ENCODE results near the gene TMEM40.
"Not testable (repeated sequence)": the region's sequence is repeated elsewhere in the genome, so short reads cannot be mapped to it uniquely, and the experiment has no call there.

TMEM40 gene, protein sequence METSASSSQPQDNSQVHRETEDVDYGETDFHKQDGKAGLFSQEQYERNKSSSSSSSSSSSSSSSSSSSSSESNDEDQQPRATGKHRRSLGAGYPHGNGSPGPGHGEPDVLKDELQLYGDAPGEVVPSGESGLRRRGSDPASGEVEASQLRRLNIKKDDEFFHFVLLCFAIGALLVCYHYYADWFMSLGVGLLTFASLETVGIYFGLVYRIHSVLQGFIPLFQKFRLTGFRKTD

DNA sequence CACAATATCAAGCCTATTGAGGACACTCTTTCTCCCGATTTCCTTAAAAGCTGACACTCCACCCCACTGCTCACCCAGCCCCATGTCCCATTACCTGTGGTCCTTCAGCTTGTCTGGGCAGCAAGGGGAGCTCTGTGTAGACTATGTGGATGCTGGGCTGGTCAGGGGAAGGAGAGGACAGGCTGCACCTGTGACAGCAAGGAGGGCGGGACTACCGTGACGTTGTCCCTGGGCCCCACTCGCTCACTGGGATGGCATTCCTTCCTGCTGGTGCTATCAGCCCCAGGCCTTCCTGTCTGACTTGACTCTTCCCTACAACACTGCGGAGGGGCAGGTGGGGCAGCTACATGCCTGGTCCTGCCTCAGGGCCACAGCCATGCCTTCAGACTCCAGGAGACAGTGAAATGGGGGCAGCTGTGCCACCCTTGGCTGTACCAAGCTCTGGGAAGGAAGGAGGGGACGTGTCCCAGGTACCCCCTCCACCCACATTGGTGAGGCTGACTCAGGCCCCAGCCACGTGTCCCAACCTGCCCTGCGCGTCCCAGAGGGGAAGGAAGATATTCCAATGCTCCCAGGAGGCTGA, at the start of gene TMEM40:
Gene TMEM40, minus strand, starts transcription at position 163 of the 583 bp plus-strand sequence. CDS start 9,427 bp downstream, outside the sequence.
- DNase-seq (ENCODE audit: low spot score), result no peak

DNA sequence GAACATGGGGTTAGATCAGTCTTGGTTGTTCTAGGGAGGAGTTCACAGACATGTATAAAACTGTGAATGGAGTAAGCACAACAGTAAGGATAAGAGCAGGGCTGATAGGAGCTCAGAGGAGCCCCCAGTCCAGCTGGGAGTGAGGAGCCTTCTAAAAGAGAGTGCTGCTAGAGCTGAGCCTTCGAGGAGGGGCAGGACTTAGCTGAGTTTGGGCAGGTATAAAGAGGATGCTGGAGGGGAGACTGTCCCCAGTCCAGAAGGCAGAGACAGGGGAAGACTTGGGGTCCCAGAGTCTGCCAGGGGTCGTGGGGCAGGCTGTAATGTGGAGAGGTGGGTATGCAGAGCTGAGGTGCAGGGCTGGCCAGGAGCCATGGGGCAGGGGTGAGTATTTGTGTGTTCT, 49.5 kb upstream of the TMEM40 start:
- DNase-seq (ENCODE audit: low spot score), result no peak

DNA sequence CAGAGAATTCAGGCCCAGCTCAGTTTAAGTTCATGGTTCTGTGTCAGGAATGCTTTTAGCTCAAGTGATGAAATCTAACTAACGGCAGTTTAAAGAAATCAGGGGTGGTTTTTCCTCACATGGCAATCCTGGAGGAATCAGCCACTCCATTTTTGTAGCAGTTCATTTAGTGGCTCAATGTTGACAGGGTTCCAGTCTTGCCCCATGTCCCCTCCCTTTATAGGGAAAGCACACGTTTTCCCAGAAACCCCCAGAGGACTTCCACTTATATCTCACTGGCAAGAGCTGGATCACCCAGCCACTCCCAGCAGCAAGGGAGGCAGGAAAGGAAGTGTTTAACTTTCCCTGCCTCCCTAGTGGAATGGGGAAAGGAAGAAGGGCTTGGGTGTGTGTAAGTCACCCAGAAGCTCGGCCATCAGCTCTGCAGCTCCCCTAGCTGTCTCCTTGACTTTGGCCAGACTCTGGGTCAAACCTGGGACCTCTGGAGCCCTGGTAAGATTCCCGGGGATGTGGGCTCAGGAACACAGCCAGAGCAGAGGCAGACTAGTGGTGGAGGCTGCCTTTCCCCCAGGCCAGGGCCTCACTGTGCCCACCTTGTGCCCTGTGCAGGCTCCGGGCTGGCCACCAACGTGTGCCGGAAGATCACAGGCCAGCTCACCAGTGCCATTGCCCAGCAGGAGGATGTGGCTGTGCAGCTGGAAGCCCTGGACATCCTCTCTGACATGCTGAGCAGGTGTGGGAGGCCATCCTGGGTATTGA, 48.7 kb upstream of the TMEM40 start:
- DNase-seq (ENCODE audit: low spot score), result no peak

DNA sequence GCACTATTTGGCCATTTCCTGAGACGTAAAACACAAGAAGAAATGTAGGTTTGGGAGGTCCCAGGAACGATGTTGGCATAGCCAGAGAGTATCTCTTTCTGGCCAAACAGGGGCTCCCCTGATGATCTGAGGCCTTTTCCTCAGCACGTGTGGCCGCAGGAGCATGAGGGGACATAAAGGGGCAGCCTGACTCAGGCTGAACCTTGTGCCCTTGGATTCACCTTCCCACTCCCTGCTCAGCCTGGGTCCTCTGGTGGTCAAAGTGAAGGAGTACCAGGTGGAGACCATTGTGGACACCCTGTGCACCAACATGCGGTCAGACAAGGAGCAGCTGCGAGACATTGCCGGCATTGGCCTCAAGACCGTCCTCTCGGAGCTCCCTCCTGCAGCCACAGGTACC, 48.0 kb upstream of the TMEM40 start:
- no peak for DNase-seq (ENCODE audit: low spot score)

DNA sequence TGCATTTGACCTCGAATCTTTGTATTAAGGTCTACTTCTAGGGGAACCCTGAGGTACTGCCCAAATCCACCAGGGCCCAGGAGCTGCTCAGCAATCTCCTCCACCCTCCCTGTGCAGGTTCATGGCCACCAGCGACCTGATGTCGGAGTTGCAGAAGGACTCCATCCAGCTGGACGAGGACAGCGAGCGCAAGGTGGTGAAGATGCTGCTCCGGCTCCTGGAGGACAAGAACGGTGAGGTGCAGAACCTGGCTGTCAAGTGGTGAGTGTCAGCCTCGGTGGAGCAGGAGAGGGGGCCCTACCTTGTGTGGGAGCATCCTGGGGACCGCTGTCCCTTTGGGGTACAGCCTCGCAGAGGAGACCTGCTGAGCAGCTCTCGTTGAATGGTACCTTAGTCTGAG, 44.3 kb upstream of the TMEM40 start:
- no peak for DNase-seq (ENCODE audit: low spot score)

DNA sequence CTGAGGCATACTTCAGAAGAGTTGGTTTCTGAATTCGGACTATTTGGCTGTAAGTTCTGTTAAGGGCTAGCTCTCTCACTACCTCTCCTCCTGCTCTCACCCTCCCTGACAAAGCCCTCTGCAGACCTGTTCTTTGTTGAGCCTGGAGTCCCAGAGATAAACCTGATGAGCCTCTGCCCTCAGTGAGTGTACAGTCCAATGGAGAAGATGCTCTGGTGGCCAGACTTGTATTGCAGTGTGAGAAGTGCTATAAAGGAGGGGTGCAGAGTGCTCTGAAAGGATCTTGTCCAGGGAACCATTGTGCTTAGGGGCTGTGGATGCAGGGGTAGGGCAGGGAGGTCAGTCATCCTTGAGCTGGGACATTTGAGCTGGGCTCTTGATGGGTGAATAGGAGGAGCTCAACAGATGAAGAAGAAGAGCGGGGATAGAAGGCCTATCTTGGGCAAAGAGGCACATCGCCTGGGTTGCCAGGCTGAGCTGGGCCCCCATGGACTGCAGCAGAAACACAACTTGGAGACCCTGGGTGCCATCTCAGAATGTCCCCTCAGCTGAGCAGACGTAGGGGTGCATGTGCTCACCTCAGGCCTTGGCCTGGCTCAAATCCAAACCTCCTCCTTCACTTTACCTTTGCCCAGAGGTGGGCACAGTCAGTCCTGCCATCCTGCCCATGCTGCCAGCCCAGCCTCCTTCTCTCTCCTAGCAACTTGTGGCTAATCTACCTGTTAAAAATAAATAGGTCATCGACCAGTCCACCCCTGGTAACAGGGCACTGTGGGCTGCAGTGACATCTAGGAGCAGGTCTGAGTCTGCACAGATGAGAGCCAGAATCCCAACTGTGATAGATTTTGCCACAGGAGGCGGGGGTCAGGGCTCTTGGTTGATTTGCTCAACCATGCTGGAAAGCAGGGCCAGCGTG, 40.7 kb upstream of the TMEM40 start:
- no peak for DNase-seq (ENCODE audit: low spot score)

DNA sequence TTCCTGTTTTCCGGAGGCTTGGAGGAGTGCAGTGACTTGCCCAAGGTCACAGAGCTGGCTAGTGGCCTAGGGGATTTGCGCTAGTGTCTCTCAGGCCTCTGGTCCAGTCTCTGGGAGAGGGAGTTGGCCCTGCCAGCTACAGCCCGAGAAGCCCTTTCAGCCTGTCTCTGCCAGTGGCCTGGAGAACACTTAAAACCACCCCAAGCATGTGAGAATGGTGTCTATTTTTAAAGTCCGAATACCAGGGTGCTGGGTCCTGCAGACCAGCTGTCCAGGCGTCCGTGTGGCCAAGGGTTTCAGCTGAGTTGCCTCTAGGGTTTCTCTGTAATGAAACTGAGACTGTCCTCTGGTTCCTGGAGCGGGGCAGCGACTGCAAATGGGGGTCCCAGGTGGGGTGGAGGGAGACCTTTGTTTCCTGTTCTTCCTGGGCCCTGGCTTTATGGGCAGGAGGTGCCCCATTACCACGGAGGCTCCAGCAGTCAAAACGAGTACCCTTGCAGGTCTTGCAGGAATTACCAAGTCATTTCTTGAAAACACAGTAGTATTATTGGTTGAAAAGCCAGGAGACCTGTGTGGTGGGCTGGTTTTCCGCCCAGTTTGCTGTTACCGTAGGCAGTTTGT, 39.6 kb upstream of the TMEM40 start:
- no peak for DNase-seq (ENCODE audit: low spot score)

DNA sequence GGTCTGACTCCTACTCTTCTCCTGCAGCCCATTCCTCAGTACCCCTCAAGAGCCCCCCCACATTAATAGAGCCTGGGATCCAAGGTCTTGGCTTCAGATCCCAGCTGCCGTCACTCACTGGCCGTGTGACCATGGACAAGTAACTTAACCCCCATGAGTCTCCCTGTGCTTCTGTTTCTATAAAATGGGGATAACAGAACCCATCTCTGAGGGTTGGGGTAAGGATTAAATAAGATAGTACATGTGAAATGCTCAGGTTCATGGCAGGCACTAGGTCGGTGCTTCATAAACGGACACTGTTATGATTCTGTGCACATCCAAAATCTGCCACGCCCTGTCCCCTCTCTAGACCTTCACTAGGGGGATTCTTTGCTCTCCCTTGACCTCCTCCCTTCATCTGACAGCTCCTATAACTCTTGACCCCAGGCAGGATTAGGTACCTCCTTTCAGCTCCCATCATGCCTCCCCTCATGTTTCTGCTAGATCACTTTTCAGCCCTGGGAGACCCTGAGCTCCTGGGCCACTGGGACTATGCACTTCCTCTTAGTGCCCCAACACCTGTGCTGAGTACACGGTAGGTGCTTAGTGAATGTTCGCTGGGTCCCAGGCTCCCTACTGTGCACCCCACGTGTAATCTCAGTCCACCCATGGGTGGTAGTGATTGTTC, 39.0 kb upstream of the TMEM40 start:
- no peak for DNase-seq (ENCODE audit: low spot score)

DNA sequence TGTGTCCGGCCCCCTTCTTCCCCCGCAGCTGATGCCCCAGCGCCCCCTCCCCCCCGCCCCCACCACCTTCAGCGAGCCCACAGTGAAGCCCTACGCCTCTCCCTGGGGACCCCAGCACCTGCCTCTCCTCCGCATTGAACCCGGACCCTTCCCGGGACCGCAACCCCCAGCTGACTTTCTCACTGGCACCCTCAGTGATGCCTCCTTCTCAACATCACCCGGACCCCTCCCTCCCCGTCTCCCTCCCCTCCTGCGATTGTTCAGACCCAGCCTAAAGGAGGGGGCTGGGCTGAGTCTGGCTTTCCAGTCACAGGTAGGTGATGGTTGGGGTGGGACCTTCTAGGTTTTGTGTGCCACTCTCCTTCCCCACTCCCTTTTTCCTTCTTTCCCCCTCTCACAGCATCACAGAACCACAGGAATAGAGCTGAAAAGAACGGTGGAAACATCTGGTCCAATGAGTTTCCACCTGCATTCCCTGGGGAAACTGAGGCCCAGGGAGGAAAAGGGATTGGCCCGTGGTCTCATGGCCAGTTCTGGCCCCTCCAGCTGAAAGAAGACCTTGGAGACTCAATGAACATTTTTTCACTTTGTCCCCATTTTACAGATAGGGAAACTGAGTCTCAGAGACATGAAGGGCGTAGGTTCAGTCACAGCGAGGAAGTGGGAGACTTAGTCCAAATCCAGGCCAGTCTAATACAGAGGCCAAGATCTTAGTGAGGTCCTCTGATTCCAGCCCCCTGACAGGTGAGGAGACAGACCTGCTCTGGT, 38.2 kb upstream of the TMEM40 start:
- DNase-seq (ENCODE audit: low spot score), result no peak

DNA sequence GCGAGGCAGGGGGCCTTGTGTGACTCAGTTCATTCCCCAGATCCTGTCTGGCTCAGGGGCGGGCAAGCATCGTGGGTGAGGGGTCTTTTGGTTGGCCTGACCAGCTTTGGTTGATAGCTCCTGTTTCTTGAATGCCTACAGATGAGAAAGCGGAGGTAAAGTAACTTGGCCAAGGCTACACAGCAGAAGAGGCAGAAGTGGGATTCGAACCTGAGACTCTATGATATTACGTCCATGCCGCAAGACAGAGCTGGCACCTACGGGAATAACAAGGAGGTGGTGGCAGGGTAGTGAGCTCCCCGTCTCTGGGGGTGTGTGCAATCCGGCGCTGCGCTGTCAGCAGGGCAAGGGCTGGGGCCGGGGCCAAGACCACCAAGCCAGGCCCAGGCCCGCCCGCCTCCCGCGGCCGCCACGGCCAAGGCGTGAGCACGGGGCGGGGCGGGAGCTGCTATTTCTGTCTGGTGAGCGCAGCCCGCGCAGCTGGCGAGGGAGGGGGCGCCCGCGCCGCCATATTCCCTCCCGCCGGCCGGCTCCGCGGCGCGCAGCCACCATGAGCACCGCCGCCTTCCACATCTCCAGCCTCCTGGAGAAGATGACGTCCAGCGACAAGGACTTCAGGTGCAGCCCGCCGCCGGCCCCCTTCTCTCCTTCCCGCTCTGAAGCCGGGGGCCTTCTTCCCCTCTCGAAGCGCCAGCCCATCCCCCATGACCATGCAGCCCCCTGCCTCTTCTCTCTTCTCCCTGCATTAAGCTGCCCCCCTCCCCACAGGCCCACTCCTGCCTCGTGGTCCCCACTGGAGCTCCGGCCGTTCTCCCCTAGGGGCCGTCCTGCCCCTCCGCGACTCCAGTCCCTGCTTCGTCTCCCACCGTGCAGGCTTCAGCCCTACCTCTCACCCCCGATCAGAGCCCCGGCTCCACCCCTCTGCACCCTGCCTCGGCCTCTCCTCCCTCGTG, 37.4 kb upstream of the TMEM40 start, which contains the start of gene CAND2:
Gene CAND2, plus strand, starts transcription at position 510 of the 953 bp plus-strand sequence. Its CDS starts 41 bp downstream, at position 551.
- no peak for DNase-seq (ENCODE audit: low spot score)

DNA sequence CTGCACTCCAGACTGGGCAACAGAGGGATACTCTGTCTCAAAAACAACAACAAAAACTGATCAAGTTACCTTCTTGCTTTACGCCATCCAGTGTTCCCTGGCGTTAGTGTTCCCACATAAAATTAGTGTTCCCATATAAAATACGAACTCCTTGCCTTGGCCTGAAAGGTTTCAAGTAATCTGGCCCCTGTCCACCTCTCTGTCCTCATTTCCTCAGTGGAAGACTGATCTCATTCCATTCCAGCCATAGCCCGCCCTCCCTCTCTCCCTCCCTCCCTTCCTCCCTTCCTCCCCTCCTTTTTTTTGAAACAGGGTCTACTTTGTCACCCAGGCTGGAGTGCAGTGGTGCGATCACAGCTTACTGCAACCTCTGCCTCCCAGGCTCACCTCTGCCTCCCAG, 34.6 kb upstream of the TMEM40 start:
- DNase-seq (ENCODE audit: low spot score), result no peak

DNA sequence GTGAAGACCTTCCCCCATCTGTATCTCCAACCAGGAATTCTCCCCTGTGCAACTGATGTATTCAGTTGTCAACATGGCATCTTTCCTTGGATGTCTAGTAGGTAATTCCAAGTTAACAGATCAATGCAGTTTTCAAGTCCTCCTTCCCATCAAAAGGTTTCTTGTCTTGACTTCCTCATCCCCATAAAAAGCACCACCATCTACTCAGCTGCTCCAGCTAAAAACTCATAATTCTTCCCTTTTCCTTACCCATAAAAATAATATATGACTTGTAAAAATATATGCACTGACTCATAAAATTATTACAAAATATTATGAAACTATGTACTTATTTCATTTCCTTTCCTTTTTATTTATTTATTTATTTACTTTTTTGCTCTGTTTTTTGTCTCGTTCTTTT, 32.4 kb upstream of the TMEM40 start:
- no peak for DNase-seq (ENCODE audit: low spot score)

DNA sequence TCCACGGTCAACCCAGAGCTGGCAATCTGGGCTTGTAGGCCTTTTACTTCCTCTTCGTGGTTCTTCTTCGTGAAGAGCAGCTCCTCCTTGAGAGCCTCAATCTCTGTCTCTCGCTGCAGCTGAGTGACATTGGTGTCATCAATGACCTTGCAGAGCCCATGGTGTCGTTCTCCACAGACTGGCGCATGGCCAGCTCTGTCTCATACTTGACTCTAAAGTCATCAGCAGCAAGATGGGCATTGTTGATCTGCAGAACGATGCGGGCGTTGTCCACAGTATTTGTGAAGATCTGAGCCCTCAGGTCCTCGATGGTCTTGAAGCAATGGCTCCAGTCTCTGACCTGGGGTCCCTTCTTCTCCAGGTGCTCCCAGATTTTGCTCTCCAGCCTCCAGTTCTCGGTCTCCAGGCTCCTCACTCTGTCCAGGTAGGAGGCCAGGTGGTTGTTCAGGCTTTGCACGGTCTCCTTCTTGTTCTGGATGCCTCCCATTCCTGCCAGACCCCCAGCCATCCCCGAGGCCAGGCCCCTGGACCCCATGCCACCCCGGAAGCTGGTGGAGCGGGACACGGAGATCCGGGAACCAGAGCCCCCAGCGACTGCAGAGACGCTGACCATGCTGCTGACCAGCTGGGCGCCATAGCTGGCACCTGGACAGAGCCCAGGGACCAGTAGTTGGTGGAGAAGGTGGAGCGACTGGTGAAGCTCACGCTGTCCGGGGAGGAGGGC, 29.1 kb upstream of the TMEM40 start:
- DNase-seq (ENCODE audit: low spot score), result not testable (repeated sequence)

DNA sequence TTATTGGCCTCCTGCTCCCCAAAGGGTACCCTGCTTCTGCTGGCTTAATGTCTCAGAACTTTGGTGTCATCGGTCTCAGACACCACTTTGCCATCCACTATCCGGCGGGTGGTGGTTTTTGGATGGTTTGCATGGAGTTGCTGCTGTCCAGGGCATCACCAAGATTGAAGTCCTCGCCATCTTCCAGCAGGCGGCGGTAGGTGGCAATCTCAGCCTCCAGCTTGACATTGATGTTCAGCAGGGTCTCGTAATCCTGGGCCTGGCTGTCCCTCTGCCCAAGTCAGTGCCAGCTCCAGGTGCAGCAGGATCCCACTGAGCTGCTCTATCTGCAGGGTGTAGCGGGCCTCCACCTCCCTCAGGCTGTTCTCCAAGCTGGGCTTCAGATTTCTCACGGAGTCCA, 28.3 kb upstream of the TMEM40 start:
- DNase-seq (ENCODE audit: low spot score), result peak; percentile 55

DNA sequence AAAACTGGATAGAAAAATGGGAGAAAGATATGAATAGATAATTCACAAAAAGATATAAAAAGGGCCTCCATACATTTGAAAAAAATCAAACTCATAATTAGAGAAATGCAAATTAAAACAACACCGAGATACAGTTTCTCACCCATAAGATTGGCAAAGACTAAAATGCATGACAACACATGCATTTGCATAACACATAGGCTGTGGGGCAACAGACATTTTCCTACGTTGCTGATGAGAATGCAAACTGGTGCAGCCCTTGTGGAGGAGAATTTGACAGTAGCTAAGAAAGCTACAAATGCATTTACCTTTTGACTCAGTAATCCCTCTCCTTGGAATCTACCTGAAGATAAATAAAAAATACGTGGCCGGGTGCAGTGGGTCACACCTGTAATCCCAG, 26.0 kb upstream of the TMEM40 start:
- DNase-seq (ENCODE audit: low spot score), result no peak

DNA sequence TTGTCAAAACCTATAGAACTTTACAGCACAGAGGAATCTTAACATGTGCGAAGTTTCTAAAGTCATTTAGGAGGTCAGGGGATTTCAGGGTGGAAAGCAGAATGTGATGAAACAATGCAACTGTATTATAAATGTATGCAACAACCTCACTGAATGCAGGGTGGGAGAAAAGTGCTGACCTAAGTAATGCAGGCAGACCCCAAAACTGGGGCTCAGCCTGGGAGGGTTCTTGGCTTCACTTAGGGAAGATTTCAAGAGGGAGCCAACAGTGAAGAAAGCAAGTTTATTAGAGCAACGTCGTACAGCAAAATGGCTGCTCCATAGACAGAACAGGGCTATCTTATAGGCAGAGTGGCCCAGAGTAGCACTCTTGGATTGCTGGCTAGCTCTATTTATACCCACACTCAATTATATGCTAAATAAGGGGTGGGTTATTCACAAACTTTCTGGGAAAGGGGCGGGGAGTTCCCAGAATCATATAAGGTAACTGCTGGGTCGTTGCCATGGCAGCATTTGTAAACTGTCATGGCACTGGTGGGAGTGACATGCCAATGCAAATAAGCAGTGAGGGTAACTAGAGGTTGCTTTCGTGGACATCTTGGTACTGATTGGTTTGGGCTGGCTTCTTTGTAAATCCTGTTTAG, 23.2 kb upstream of the TMEM40 start:
- DNase-seq (ENCODE audit: low spot score), result no peak

DNA sequence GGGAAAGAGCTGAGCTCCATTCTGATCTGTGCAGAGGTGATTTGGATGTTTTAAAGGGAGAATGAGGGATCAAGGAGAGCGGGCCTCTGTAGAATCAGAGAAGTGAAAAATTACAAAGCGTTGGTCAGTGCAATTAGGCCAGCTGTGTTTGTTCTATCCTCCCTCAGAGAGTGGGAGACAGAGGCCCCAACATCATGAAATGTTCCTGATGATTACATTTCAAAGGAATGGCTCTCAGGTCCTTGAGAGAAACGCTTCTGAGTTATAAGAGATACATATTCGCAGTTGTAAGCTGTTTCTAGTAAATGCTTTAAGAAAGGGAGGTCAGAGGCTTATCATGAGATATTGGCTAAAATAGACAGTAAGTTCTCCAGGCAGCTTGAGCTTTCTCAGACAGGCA, 21.7 kb upstream of the TMEM40 start:
- no peak for DNase-seq (ENCODE audit: low spot score)

DNA sequence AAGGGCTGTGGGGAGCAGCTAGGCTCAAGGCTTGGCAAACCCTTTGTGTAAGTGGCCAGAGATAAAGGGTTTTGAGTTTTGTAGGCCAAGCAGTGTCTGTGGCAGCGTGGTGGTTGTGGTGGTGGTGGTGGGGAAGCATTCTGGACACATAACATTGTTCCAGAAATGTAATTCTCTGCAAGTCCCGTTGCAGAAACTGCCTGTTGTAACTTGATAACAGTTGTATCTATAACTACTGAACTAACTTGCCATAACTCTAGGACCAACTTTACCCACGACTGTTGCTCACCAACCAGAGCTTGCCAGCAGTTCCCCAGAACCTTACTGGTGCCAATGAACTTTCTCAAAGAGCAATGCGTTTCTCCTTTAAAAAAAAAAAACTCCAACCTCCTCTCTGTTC, 18.1 kb upstream of the TMEM40 start:
- no peak for DNase-seq (ENCODE audit: low spot score)

All from hematopoietic multipotent progenitor cell treated with erythropoietin and hydrocortisone succinate and interleukin-3 and kit ligand, for 17 days (in vitro differentiated cells).